Spleen (tissue), 7 donors: Measurements from ENCODE around the gene USP34.

ENCODE experiments used
- POLR2A ChIP-seq, 3 donors: fragments of 450-650 bp; IDR thresholded peaks; one replicate each; pipeline ENCODE4 v1.5.1; 2017; ENCODE audit warnings: antibody characterized with exemption in 3 of 3, mild to moderate bottlenecking in 1 of 3
- POLR2AphosphoS5 ChIP-seq, 3 donors: sonication (generic); formaldehyde crosslinking; IDR thresholded peaks; one replicate each; pipeline ENCODE4 v1.5.1; 2017; ENCODE audit warnings: antibody characterized with exemption in 3 of 3
- TF ChIP-seq, protein P1 (sequence below), 11 experiments: fragments of 200-600 bp in 7 of 11; fragments of 450-650 bp in 4 of 11; sonication (generic) in 4 of 11; IDR thresholded peaks in 8 of 11; conservative IDR thresholded peaks in 3 of 11; 1 replicate in 7 of 11; 2 replicates in 4 of 11; pipeline versions ENCODE4 v1.4.0 to v1.8.0; 2016 to 2021; ENCODE audit warnings: antibody characterized with exemption in 11 of 11, inconsistent platforms in 4 of 11, mild to moderate bottlenecking in 1 of 11
- donor health status: DM: no; HTN: no; CAD: no; lungs with moderate emphysema.
- donor health status: DM: no; HTN: no; CAD: no.
- donor health status: DM: no; HTN: no; CAD: no.

DNA sequence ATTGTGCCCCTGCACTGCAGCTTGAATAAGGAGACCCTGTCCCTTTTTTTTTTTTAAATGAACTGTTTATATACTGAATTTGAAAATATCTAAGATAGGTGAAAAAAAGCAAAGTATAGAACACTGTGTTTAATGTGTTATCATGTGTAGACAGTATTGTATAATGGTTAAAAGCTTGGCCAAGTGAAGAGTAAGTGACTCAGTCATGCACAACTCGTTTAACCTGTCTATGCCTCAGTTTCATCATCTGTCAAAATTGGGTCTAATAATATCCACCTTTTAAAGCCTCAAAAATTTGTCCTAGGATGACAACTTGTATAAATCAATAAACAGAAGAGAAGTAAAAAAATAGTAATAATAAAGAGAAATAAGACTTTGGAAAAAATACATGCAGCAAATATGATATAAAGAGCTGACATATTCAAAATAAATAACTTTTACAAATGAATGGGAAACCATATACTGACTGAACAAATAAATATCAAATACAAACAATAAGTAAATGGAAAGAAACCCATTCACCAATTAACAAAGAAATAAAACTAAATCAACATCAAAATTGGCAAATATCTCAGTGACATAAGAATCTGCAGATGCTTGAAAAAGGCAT, 195.2 kb downstream of the USP34 start:
- TF ChIP-seq, protein P1, sequence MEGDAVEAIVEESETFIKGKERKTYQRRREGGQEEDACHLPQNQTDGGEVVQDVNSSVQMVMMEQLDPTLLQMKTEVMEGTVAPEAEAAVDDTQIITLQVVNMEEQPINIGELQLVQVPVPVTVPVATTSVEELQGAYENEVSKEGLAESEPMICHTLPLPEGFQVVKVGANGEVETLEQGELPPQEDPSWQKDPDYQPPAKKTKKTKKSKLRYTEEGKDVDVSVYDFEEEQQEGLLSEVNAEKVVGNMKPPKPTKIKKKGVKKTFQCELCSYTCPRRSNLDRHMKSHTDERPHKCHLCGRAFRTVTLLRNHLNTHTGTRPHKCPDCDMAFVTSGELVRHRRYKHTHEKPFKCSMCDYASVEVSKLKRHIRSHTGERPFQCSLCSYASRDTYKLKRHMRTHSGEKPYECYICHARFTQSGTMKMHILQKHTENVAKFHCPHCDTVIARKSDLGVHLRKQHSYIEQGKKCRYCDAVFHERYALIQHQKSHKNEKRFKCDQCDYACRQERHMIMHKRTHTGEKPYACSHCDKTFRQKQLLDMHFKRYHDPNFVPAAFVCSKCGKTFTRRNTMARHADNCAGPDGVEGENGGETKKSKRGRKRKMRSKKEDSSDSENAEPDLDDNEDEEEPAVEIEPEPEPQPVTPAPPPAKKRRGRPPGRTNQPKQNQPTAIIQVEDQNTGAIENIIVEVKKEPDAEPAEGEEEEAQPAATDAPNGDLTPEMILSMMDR (IDR thresholded peaks at IDR 0.05 in 8 of 11, conservative IDR thresholded peaks at IDR 0.05 in 3 of 11), result no peak
- no peak for TF ChIP-seq POLR2AphosphoS5 (IDR thresholded peaks at IDR 0.05)
- TF ChIP-seq POLR2A (IDR thresholded peaks at IDR 0.05), result no peak
